Ureter (tissue), 1 donor: ENCODE data around the gene KRTAP10-3. TPM values are rescaled to one million over a fixed set of nuclear protein-coding genes. Genes with fewer than 3 reads are reported as not detected.
"Not testable (repeated sequence)": the region's sequence is repeated elsewhere in the genome, so short reads cannot be mapped to it uniquely, and the experiment has no call there.

ENCODE experiments used
- DNase-seq: peaks from one replicate; pipeline ENCODE4 v3.0.0-alpha.2; 2020; ENCODE audit warnings: low spot score
- total RNA-seq: library from RNA; stranded (reverse); gene quantifications from one replicate; pipeline ENCODE4 v1.2.4, GENCODE V29; 2023
- donor health status: DM: yes; HTN: yes; CAD: no.

Gene KRTAP10-3
- total RNA-seq, 1 donor from 2014 or later = not detected

DNA sequence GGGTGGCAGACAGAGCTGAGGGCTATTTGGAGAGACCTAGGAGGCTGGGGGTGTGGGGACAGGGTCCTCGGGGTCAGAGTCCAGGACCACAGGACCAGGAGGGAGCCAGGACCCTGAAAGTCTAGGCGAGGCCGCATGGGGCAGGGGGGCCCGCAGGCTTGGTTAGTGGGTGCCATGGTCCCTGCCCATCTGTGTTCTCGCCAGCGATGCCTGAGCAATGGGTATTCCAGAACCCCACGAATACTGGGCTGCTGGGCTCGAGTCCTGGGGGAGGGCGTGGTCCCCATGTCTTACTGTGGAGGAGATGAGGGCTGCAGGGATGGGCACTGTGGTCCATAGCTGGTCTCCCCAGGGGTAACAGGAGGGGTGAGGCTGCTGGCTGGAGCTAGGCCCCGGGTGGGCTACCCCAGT, 31.7 kb upstream of the KRTAP10-3 start:
- no peak for DNase-seq

DNA sequence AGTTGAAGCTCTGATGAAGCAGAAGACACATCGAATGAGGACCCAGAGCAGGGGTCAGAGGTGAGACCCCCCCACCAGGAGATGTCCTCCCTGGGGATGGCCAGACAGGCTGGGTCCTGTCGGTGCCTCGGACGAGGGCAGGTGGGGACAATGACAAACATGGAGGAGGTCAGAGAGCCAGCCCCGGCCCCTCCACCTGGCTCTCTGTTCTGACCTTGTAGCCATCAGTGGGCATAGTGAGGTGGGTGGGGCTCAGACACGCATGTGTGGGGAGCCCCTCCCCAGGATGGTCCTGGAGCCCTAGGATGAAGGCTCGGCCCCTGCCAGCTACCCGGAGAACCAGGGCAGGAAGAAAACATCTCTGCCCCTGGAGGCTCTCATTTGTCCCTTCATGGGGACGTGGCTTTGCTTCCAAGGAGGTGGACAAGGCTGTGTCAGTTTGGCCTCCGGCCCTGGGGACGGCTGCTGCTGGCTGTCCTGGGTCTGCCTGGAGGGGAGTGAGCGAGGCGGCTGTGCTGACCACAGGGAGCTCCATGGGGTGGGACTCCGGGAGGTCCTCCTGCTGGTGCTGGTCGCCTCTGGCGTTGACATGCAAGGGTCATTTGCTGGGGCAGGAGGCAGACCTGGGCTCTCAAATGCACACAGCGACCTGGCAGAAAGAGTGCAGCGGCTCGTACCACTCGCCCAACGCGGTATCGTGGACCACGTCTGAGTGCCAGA, 31.2 kb upstream of the KRTAP10-3 start:
- no peak for DNase-seq

DNA sequence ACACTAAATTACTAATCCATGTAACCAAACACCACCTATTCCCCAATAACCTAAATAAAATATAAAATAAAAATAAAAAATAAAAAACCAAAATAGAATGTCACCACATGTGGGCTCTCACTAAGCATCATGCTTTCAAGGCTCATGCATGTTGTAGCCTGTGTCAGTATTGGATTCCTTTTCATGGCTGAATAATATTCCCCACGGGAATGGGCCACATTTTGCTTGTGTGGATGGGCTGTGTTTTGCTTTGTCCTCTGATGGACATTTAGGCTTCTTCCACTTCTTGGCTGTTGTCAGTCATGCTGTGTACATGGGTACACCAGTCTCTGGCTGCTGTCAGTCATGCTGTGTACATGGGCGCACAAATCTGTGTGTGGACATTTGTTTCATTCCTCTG, 30.5 kb upstream of the KRTAP10-3 start:
- DNase-seq = no peak

DNA sequence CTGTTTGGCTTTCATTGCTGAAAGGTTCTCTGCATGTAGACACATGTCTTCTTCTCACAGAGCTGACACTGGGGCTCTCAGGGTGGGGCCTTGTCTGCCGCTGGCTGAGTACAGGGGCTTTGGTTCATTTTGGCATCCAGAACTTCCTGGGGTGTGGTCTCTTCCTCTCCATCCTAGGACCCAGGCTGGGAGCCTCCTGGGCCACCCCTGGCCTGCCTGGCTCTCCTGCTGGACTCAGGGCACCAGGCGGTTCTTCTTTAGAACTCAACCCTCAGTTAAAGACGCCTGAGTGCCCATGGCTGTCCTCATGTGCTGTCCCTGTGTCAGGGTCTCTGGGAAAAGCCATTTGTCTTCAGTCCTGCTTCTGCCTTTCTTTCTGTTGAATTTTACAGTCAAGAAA, 27.3 kb upstream of the KRTAP10-3 start:
- DNase-seq = no peak

DNA sequence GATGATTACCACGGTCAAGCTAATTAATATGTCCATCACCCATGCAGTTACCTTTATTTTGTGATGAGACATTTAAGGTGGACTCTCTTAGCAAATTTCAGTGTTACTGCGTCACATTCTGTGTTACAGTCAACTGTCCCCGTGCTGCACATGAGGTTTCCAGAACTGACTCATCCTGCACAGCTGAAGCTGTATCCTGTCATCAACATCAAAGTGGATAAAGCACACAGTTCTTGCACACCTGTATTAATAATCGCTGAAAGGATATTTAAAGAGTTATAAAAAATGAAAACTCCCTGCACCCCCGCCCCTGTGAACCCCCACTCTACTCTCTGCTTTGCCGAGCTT, 25.2 kb upstream of the KRTAP10-3 start:
- no peak for DNase-seq

DNA sequence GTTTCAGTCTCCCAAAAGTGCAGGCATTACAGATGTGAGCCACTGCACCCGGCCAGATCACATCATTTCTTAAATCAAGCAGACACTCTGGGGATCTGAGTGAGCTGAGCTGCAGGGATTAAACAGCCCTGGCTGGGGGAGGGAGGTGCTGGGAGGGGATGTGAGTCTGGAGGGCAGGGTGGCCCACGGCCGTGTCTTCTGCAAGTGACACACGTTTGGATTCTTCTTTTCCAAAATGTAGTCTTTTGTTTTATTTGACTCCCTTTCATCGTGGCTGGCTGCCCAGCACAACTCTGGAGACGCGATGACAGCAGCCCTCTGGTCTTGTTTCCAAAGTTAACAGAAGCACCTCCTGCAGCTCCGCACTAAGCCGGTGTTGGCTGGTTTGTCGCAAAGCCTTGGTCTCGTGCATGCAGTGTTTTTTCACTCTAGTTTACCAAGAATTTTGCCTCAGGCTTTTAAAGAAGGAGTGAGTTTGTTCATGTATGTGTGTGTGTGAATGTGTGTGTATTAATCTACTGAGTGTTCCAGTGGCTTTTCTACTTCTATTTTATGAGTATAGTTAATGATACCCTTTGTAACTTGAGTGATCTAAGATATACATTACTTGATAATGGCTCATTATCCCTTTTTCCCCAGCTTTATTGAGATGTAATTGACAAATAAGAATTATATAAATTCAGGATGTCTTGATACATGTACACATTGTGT, 24.6 kb upstream of the KRTAP10-3 start:
- DNase-seq = no peak

DNA sequence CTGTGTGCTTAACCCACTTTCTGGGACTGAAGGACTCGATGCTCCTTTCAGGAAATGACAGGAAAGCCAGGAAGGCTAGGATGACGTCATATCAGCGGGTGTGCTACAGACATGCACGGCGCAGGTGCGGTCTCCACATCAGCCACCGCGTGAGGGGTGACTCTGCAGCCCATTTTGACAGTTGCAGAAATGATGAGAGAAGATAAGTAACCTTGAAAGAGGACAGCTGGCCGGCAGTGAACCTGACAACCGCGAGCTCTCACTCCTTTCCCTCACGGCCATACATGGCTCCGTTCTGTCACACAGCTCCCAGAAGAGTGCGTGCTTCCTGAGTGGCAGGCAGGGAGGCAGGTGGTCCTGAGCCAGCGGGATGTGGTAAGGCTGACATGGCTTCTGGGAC, 23.5 kb upstream of the KRTAP10-3 start:
- no peak for DNase-seq

DNA sequence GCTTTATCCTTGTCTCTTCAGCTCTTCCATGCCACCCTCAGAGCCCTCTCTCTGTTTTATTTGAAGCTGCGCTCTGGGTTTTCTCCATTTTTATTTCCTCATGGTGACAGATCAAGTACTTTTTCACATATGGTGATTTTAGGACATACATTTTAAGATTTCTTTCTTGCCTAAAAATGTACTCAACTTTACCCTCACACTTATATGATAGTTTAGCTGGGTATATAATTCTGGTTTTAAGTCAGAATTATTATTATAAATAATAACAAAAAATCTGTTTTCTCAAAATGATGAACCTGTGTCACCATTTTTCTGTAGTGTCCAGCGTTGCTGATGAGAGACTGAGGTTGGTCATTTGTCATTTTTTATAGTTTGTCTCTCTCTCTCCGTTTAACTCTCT, 22.6 kb upstream of the KRTAP10-3 start:
- no peak for DNase-seq

DNA sequence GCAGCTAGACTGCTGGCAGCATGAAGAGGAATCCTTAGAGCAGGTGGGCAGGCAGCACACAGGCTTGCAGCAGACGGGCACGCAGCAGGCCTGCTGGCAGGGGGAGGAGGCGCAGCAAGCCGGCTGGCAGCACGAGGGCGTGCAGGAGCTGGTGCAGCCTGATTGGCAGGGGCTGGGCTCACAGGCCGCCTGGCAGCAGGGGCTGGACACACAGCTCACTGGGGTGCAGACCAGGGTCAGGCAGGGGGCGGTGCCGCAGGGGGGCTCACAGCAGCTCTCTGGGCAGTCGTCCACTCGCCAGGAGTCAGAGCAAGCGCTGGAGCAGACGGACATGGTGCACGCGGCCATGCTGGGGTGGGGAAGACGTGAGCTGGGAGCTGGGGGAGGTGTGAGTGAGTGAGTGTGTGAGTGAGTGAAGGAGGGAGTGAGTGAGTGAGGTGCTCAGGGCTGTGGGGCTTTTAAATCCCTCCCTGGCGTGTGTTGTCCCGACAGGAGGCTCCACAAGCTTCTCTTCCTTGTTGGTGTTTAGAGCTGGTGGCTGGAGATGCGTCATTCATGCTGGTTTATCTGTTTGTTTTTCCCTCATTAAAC, 21.7 kb upstream of the KRTAP10-3 start, which contains the start of gene KRTAP10-5:
Gene KRTAP10-5 (minus strand): TSS at position 374 of the 591 bp plus-strand sequence. CDS start 26 bp downstream, at position 348.
- DNase-seq = not testable (repeated sequence)

DNA sequence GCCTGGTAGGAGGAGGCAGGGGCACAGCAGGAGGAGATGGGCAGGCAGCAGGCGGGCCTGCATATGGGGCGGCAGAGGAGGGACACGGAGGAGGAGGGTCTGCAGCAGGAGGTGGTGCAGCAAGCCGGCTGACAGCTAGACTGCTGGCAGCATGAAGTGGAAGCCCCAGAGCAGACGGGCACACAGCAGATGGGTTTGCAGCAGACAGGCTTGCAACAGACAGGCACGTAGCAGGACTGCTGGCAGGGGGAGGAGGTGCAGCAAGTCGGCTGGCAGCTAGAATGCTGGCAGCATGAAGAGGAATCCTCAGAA, 21.2 kb upstream of the KRTAP10-3 start:
- DNase-seq = no peak

DNA sequence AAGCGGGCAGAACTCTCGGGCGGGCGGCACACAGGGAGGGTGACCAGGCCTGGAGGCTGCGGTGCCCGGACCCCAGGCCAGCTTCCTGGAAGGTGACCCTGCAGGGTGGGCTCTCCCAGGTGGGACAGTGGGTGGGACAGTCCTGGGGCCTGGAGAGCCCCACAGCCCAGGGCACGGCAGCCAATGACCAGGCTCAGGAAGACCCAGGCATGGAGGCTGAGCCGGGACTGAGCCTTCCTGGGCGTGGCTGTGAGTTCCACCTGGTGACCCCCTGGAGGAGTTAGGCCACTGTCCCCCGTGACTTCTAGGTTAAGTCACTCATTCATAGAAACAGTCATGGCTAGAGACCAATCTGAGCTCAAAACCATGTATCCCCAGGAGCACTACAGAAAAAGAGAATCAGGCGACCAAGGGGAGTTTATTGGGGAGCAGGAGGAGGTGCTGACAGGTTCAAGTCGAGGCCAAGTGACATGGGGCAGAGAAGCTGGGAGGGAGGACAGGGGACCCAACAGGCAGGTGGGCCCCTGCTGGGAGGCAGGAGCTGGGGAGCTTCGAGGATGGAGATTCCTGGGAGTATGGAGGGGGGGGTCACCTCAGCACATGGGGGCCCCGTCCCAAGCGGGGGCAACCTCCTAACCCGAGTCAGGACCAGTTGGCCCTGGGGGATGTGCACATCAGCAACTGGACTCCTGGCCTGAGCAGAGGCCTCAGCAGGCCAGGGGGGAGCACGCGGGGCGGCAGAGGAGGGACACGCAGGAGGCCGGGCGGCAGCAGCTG, 20.6 kb upstream of the KRTAP10-3 start:
- DNase-seq = no peak

DNA sequence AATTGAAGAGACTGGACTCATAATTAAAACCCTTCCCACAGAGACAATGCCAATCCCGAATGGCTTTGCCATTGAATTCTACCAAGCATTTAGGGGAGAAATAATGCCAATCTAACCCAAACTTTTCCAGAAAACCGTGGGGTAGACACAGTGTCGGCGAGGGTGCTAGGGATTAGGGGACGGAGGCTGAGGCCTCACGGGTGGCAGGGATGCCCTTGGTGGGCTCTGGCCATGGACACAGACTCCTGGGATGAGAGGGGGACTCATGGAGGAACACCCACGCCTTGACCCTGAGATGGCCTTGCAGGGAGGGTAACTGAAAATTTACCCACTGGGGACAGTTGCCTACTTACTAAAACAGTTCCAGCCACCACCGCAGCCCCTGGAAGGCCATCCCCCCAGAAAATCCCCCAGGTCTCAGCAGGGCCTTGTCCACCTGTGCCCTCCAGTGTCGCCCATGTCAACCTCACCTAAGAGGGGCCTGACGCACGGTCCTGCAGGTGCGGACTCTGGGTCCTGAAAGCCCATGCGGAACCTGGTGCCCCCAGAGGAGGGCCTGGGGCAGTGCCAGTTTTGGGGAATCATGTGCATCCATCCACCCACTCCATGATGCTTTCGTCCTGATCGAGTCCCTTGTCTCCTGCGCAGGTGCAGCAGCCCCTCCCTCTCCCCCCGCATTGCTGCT, 19.9 kb upstream of the KRTAP10-3 start:
- no peak for DNase-seq

DNA sequence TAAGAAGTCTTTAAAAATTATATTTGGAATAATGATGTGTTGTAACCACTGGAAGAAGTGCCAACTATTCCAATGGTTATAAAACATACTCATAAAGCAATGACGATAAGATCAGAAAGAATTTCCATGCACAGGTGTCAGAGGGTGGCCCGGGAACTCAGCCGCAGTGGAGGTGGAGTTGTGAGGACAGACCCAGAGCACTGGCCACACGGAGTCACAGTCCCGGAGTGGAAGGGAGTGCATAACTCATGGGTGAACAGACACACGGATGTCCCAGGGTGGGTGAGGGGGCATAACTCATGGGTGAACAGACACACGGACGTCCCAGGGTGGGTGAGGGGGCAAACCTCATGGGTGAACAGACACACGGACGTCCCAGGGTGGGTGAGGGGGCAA, 17.4 kb upstream of the KRTAP10-3 start:
- no peak for DNase-seq

DNA sequence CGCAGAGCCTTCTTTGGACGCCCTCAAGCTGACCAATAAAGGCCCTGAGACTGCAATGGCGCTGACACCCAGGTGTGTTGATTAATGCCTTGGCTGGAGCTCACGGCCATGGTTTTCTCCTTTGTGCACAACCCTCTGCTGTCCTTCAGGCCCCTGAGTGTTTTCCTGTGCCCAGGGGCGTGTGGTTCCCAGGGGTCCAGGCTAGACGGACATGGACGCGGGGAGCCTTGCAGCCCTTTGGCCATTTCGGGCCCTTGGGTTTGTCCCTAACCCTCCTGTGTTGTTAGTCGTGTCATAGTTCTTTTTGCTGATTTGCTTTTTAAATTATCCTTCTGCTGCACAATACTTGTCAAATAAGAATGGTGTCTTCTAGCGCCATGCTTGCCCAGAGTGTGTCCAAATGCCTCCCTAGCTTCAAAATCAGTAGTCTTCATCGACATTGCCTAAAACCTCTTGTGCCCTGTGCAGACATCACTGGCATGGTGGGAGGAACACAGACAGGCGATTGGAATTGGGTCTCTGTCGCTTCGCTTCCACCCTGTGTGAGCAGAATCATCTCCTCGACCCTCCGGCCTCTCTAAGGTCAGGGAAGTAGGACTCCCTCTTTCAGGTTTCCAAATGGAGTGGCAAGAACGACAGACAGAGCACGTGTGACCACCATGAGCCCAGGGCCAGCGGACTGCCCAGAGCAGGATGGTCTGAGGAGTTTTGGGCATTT, 16.9 kb upstream of the KRTAP10-3 start:
- DNase-seq = no peak

DNA sequence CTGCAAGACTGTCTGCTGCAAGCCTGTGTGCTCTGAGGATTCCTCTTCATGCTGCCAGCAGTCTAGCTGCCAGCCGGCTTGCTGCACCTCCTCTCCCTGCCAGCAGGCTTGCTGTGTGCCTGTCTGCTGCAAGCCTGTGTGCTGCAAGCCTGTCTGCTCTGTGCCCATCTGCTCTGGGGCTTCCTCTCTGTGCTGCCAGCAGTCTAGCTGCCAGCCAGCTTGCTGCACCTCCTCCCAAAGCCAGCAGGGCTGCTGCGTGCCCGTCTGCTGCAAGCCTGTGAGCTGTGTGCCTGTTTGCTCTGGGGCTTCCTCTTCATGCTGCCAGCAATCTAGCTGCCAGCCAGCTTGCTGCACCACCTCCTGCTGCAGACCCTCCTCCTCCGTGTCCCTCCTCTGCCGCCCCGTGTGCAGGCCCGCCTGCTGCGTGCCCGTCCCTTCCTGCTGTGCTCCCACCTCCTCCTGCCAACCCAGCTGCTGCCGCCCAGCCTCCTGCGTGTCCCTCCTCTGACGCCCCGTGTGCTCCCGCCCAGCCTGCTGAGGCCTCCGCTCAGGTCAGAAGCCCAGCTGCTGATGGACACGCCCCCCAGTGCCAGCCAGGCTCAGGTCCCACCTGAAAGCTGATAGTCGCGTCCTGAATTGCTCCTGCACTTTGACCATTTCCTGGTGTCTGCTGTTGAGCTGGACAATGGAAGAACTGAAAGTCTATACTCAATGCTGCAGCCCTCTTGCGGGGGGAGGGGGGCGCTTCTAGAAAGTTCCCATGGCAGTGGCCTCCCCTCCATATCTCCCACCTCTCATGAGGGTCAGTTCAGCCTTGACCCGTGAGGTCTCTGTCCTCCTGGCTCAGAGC, 16.1 kb upstream of the KRTAP10-3 start:
- DNase-seq = no peak

DNA sequence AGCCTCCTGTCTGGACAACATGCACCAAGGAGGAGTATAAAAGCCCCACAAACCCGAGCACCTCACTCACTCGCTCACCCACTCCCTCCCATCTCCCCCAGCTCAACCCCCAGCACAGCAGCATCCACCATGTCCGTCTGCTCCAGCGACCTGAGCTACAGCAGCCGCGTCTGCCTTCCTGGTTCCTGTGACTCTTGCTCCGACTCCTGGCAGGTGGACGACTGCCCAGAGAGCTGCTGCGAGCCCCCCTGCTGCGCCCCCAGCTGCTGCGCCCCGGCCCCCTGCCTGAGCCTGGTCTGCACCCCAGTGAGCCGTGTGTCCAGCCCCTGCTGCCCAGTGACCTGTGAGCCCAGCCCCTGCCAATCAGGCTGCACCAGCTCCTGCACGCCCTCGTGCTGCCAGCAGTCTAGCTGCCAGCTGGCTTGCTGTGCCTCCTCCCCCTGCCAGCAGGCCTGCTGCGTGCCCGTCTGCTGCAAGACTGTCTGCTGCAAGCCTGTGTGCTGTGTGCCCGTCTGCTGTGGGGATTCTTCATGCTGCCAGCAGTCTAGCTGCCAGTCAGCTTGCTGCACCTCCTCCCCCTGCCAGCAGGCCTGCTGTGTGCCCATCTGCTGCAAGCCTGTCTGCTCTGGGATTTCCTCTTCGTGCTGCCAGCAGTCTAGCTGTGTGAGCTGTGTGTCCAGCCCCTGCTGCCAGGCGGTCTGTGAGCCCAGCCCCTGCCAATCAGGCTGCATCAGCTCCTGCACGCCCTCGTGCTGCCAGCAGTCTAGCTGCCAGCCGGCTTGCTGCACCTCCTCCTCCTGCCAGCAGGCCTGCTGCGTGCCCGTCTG, 15.2 kb upstream of the KRTAP10-3 start, which contains the start of gene KRTAP10-4:
Gene KRTAP10-4 (plus strand): TSS at position 100 of the 827 bp plus-strand sequence. CDS start 30 bp downstream, at position 130.
- not testable (repeated sequence) for DNase-seq

DNA sequence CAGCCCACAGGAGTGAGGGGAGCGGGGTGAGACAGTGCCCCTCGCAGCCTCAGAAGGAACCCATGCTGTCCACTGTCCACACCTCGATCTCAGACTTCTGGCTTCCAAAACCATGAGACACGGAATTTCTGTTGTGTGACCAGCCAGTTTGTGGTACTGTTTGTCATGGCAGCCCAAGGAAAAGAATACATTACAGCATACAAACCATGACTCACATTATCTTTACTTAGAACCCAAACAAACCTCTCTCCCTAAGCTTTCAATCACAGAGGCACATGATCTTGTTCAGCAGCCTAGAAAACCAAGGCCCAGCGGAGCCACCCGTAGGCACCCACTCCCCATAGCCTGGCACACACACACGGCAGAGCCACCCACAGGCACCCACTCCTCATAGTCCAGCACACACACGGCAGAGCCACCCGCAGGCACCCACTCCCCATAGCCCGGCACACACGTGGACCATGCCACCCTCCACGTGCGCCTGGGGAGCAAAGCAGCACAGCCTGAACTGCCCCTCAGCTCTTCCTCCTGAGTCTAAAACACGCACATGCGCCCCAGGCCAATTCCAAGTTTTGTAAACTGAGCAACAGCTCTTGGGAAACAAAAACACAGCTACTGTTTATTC, 14.5 kb upstream of the KRTAP10-3 start:
- no peak for DNase-seq
